WI38 (cell line): ENCODE data around the gene NAIF1.
"Not testable (repeated sequence)": the region's sequence is repeated elsewhere in the genome, so short reads cannot be mapped to it uniquely, and the experiment has no call there.

Source experiments
- H3K4me3 ChIP-seq: 2 replicates; pipeline ENCODE4 v1.5.1; 2011; ENCODE audit warnings: low read depth, mild to moderate bottlenecking, control low read depth, low read length
- CTCF ChIP-seq: IDR thresholded peaks from 2 replicates; pipeline ENCODE4 v1.5.1; 2012; ENCODE audit warnings: low read depth, mild to moderate bottlenecking, control low read depth, low read length

NAIF1 gene

GRCh38 chr9:128051932-128052709 is 15.0 kb downstream of the NAIF1 start:
- no peak overlapping the region for H3K4me3 ChIP-seq
- no peak for TF ChIP-seq CTCF

- TF ChIP-seq CTCF = no peak
- H3K4me3 ChIP-seq = no peak overlapping the region
Measured at GRCh38 chr9:128049843-128050242, 17.3 kb downstream of the NAIF1 start.

GRCh38 chr9:128048663-128049062 is 18.5 kb downstream of the NAIF1 start:
- H3K4me3 ChIP-seq = no peak overlapping the region
- no peak for TF ChIP-seq CTCF

GRCh38 chr9:128047231-128047630 is 19.9 kb downstream of the NAIF1 start:
- no peak for TF ChIP-seq CTCF
- no peak overlapping the region for H3K4me3 ChIP-seq

GRCh38 chr9:128045831-128046230 is 21.3 kb downstream of the NAIF1 start:
- no peak overlapping the region for H3K4me3 ChIP-seq
- TF ChIP-seq CTCF = no peak

- H3K4me3 ChIP-seq = not testable (repeated sequence)
Measured at GRCh38 chr9:128045409-128045808, 21.7 kb downstream of the NAIF1 start.

- H3K4me3 ChIP-seq = no peak overlapping the region
- no peak for TF ChIP-seq CTCF
Measured at GRCh38 chr9:128043467-128043868, 23.7 kb downstream of the NAIF1 start.

- no peak for TF ChIP-seq CTCF
Measured at GRCh38 chr9:128042043-128042442, 25.1 kb downstream of the NAIF1 start.

GRCh38 chr9:128040783-128041182 is 26.3 kb downstream of the NAIF1 start:
- H3K4me3 ChIP-seq = not testable (repeated sequence)

More at GRCh38 chr9:128042043-128042442, 25.1 kb downstream of the NAIF1 start:
- no peak overlapping the region for H3K4me3 ChIP-seq

- H3K4me3 ChIP-seq = not testable (repeated sequence)
Measured at GRCh38 chr9:128036522-128036921, 30.6 kb downstream of the NAIF1 start.
